Thyroid gland (tissue), 4 donors: ENCODE measurements around the gene PLCE1. TPM values are rescaled to one million over a fixed set of nuclear protein-coding genes. Genes with fewer than 3 reads are reported as not detected.

Experiments used
- DNase-seq, 2 donors: peaks; one replicate each; pipeline ENCODE4 v3.0.0-alpha.2; 2019
- H3K27ac ChIP-seq, 3 donors: fragments of 200-600 bp; sonication (generic); 1 replicate in 2 of 3; 2 replicates in 1 of 3; pipeline ENCODE4 v1.5.1; 2016 to 2019; ENCODE audit warnings: mild to moderate bottlenecking in 1 of 3, moderate library complexity in 1 of 3
- H3K27me3 ChIP-seq: fragments of 200-600 bp; sonication (generic); one replicate; pipeline ENCODE4 v1.5.1; 2019
- H3K36me3 ChIP-seq, 2 donors: fragments of 200-600 bp; sonication (generic); one replicate each; pipeline ENCODE4 v1.5.1; 2016 to 2019
- H3K4me1 ChIP-seq, 2 donors: fragments of 200-600 bp; sonication (generic); one replicate each; pipeline ENCODE4 v1.5.1; 2017 to 2019
- H3K4me3 ChIP-seq, 3 donors: fragments of 200-600 bp; sonication (generic); replicated peaks in 1 of 3; 1 replicate in 2 of 3; 2 replicates in 1 of 3; pipeline ENCODE4 v1.5.1; 2016; ENCODE audit warnings: mild to moderate bottlenecking in 1 of 3
- H3K9me3 ChIP-seq: fragments of 200-600 bp; sonication (generic); one replicate; pipeline ENCODE4 v1.5.1; 2017
- POLR2A ChIP-seq, 2 donors: fragments of 450-650 bp; IDR thresholded peaks; one replicate each; pipeline ENCODE4 v1.6.1; 2017; ENCODE audit warnings: antibody characterized with exemption in 2 of 2, mild to moderate bottlenecking in 2 of 2, moderate library complexity in 1 of 2
- WGBS, 2 donors: methylation state at CpG; one replicate each; pipeline ENCODE4 v1.1.5; 2017; 5-methylcytosine and 5-hydroxymethylcytosine counted together
- intact Hi-C: fragments of 100-400 bp; cut with DNase I; formaldehyde crosslinking; loops from one replicate; pipeline ENCODE4 v1.15.1; 2023
- total RNA-seq, 4 donors: library from RNA; depleted of rRNA; stranded (reverse); fragments of >200 nt; gene quantifications; one replicate each; pipeline ENCODE4 v1.2.3, GENCODE V29; 2016
- TF ChIP-seq, protein P1 (sequence below), 6 experiments: fragments of 200-600 bp in 3 of 6; fragments of 450-650 bp in 3 of 6; sonication (generic) in 3 of 6; IDR thresholded peaks; one replicate each; pipeline ENCODE4 v1.5.1; 2016 to 2019; ENCODE audit warnings: antibody characterized with exemption in 6 of 6, mild to moderate bottlenecking in 2 of 6, inconsistent platforms in 1 of 6, moderate library complexity in 1 of 6

PLCE1 gene
- total RNA-seq, 4 donors from 2014 or later, result 15.5 to 29.8 (median 17.6) TPM

DNA sequence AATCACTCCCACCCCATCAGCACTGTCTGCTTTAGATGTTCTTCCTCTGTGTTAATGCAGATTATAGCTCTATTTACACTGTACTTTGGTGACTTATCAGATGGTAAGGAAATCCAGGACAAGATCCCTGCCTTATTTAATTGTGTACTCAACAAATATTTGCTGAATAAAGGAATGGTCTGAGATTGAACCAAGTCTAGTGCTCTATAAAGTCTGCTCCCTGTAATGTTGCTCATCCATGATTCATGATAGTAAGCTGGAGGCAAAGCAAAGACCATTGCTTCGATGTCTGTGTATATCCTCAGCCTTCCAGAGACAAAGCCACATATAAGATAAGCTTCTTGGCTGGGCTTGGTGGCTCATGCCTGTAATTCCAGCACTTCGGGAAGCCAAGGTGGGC lies 33.5 kb downstream of the PLCE1 start:
- no peaks in the 10 kb centered on the region for H3K36me3 ChIP-seq
- TF ChIP-seq POLR2A (IDR thresholded peaks at IDR 0.05), result no peak
- TF ChIP-seq, protein P1, sequence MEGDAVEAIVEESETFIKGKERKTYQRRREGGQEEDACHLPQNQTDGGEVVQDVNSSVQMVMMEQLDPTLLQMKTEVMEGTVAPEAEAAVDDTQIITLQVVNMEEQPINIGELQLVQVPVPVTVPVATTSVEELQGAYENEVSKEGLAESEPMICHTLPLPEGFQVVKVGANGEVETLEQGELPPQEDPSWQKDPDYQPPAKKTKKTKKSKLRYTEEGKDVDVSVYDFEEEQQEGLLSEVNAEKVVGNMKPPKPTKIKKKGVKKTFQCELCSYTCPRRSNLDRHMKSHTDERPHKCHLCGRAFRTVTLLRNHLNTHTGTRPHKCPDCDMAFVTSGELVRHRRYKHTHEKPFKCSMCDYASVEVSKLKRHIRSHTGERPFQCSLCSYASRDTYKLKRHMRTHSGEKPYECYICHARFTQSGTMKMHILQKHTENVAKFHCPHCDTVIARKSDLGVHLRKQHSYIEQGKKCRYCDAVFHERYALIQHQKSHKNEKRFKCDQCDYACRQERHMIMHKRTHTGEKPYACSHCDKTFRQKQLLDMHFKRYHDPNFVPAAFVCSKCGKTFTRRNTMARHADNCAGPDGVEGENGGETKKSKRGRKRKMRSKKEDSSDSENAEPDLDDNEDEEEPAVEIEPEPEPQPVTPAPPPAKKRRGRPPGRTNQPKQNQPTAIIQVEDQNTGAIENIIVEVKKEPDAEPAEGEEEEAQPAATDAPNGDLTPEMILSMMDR (IDR thresholded peaks at IDR 0.05), result no peak
- H3K9me3 ChIP-seq, result no peaks in the 10 kb centered on the region
- no peak overlapping the region for H3K4me3 ChIP-seq
- intact Hi-C loops, result no loop called here
- WGBS, 2 donors, result 84 to 89% methylated on average over 2 of the region's 2 CpGs
- no peaks in the 10 kb centered on the region for H3K27me3 ChIP-seq
- no peak for DNase-seq
- H3K4me1 ChIP-seq, result no peaks in the 10 kb centered on the region
- no peak overlapping the region for H3K27ac ChIP-seq

DNA sequence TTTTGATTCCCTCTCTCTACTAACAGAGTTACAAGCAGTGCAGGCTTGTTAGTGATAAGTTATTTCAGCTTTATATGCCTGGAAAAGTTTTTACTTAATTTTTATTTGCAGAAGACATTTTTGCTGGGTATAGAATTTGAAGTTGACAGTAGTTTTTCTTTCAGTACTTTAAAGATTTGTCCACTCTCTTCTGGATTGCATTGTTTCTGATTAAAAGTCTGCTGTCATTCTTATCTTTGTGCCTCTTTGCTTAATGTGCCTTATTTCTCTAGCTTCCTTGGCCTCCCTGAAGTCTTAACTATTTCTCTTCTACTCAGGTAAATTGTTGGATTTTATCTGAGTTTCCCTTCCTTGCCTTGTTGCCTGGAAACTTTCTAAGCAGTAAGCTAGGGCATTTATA lies 36.2 kb downstream of the PLCE1 start:
- intact Hi-C loops, result no loop called here
- H3K27me3 ChIP-seq, result no peaks in the 10 kb centered on the region
- no peaks in the 10 kb centered on the region for H3K4me1 ChIP-seq
- no peaks in the 10 kb centered on the region for H3K9me3 ChIP-seq
- no peak overlapping the region for H3K4me3 ChIP-seq
- no peak for TF ChIP-seq POLR2A (IDR thresholded peaks at IDR 0.05)
- TF ChIP-seq, protein P1 (IDR thresholded peaks at IDR 0.05), result no peak
- DNase-seq, result no peak
- no peaks in the 10 kb centered on the region for H3K36me3 ChIP-seq
- H3K27ac ChIP-seq, result no peak overlapping the region

DNA sequence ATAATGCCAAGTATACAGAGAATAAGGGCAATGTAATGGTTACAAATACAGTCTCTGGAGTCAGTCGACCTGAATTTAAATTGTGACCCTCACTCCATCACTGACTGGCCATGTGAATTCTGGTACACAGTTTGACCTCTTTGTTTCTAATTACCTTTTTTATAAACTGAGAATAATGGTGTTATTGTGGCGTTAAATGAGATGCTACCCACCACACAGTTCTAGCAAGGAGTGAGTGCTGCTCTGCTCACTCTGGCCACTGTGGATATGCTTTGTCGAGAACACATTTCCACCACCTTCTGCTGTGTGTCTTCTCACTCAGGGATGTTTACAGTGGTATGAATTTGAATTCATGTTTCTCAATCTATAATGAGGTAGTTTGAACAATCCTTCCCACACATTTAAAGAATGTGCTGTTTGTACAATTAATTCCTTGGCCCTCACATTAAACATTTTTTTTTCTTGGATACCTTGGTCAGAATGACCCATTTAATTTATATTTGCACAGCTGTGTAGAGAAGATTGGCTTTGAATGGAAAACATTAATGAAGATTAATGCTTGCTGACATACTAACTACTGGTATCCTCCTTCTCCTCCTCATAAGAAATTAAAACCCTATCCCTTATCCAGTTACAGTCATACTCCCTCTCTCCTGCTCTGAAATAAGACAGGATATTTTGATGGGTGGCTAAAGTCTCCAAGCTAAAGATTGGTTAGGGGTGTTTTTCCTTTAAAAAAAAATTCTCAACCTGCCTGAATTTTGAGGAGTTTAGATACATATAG lies 42.4 kb downstream of the PLCE1 start:
- H3K27ac ChIP-seq, result no peak overlapping the region
- TF ChIP-seq, protein P1 (IDR thresholded peaks at IDR 0.05), result no peak
- TF ChIP-seq POLR2A (IDR thresholded peaks at IDR 0.05), result no peak
- H3K36me3 ChIP-seq, result no peaks in the 10 kb centered on the region
- intact Hi-C loops, result no loop called here
- H3K4me1 ChIP-seq, result peaks cover 0 to 12% of the 10 kb centered on the region in 2 donors
- no peak for DNase-seq
- WGBS, 2 donors, result 80 to 84% methylated on average over 3 of the region's 3 CpGs
- no peak overlapping the region for H3K4me3 ChIP-seq
- H3K9me3 ChIP-seq, result no peaks in the 10 kb centered on the region
- no peaks in the 10 kb centered on the region for H3K27me3 ChIP-seq

DNA sequence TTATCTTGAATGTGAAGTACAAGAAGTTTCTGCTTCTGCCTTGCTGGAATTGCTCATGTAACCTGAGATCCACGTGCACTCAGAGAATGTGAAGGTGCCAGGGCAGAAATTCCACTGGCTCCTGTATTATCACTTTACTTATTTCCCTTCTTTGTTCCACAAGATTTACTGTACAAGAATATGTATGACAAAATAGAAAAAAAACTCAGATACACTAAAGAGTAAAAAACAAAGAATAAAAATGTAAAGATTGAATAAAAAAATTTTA lies 43.0 kb downstream of the PLCE1 start:
- intact Hi-C loops, result no loop called here
- TF ChIP-seq, protein P1 (IDR thresholded peaks at IDR 0.05), result no peak
- no peak for TF ChIP-seq POLR2A (IDR thresholded peaks at IDR 0.05)
- Histone ChIP-seq H3K4me1 (peaks cover 0 to 12% of the 10 kb centered on the region in 2 donors), H3K9me3 (no peaks in the 10 kb centered on the region), H3K36me3 (no peaks in the 10 kb centered on the region), H3K27me3 (no peaks in the 10 kb centered on the region), H3K27ac (no peak overlapping the region), H3K4me3 (no peak overlapping the region)
- WGBS, 2 donors, result 10 to 15% methylated on average over 1 of the region's 1 CpG
- DNase-seq, result peak; percentile 24 to 46

DNA sequence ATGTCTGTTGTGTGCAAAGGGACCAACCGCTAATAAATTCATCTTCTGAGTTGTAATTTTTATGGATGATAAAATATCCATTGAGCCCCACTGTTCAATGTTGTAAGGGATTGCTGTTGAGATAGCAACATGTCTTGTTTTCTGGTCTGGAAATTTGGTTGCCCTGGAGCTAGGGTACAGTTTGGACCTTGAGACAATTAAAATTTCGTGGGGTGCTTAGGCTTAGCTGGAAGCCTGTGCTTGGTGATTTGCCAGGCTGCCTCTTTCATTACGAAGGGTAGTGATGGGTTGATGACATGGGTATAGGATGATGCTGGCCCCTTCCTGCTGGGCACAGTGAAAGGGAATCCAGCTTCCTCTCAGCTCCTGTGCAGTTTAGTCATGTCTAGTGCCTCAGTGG lies 43.6 kb downstream of the PLCE1 start:
- intact Hi-C loops, result no loop called here
- Histone ChIP-seq H3K9me3 (no peaks in the 10 kb centered on the region), H3K27ac (no peak overlapping the region), H3K36me3 (no peaks in the 10 kb centered on the region), H3K27me3 (no peaks in the 10 kb centered on the region), H3K4me3 (no peak overlapping the region), H3K4me1 (peaks cover 0 to 12% of the 10 kb centered on the region in 2 donors)
- TF ChIP-seq POLR2A (IDR thresholded peaks at IDR 0.05), result no peak
- TF ChIP-seq, protein P1 (IDR thresholded peaks at IDR 0.05), result no peak
- no peak for DNase-seq
- WGBS, 2 donors, result 78% methylated on average over 3 of the region's 3 CpGs
